GM20000 (cell line): ENCODE measurements around the gene EPHA8.

ENCODE experiments used
- DNase-seq: peaks from one replicate; pipeline ENCODE4 v3.0.0; 2012; ENCODE audit warnings: low spot score
- TF ChIP-seq, protein P1 (sequence below): IDR thresholded peaks from 2 replicates; pipeline ENCODE4 v1.5.1; 2012; ENCODE audit warnings: mild to moderate bottlenecking, control low read depth; ENCODE audit errors: extremely low read depth, missing control alignments

EPHA8 gene

DNA sequence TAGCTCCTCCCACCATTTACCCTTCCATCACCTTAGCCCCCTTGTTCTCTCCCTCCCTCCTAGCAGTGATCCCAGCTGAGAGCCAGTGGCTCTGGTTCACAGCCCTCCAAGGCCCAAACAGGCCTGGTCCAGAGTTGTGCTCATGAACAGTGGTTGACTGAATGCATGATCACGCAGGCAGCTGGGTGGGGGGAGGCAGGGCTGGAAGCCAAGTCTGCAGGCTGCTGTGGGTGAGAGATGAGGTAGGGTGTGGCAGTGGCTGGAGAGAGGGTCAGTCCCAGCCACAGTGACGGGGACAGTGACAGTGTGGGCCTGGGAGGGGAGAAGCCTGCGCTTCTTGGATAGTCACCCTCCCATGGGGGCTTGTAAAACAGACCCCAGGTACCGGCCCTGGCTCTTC is 22.2 kb downstream of the EPHA8 start:
- DNase-seq, result no peak
- TF ChIP-seq, protein P1, sequence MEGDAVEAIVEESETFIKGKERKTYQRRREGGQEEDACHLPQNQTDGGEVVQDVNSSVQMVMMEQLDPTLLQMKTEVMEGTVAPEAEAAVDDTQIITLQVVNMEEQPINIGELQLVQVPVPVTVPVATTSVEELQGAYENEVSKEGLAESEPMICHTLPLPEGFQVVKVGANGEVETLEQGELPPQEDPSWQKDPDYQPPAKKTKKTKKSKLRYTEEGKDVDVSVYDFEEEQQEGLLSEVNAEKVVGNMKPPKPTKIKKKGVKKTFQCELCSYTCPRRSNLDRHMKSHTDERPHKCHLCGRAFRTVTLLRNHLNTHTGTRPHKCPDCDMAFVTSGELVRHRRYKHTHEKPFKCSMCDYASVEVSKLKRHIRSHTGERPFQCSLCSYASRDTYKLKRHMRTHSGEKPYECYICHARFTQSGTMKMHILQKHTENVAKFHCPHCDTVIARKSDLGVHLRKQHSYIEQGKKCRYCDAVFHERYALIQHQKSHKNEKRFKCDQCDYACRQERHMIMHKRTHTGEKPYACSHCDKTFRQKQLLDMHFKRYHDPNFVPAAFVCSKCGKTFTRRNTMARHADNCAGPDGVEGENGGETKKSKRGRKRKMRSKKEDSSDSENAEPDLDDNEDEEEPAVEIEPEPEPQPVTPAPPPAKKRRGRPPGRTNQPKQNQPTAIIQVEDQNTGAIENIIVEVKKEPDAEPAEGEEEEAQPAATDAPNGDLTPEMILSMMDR, result no peak

DNA sequence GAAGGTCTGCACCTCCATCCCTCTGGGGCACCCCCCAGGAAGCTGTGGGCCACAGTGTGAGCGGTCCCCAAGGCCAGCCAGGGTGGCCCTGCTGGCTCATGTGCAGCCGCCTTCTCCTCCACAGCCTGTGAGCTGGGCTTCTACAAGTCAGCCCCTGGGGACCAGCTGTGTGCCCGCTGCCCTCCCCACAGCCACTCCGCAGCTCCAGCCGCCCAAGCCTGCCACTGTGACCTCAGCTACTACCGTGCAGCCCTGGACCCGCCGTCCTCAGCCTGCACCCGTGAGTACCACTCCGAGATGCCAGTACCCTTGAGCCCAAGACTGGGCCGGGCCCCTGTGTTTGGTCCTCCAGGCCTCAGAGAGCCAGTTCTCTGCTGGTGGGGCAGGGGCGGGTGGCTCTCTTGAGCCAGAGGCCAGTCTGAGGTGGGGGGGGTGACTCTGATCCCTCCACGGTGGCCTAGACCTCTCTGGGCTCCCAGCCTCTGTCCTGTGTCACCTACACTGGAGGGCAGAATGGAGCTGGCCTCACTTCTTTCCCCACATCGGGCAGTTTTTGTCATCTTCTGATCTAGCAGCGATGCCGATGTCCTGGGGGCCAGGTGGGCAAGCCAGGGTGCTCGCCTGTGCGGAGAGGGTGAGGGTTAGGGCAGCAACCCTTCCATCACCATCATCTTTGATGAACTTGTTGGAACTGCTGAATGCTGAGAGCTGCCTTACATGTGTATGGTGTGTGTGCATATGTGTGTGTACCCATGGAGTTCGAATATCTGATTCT is 23.3 kb downstream of the EPHA8 start:
- TF ChIP-seq, protein P1, result no peak
- no peak for DNase-seq

DNA sequence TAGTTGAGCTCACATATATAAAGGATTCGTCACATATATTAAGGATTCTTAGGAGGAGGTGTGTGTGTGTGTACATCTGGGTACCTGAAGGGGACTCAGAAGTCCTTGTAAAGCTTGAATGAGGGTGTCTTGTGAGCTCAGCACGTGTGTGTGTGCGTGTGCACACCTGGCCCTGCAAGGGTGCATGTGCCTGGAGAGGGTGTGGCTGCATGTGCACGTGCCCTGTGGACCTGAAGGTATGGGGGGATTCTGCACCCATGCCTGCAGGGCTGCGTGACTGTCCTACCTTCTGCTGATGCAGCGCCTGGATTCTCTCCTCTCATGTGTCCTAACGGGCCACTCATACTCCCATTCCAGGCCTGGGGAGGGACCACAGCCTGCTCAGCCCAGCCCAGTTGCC is 24.0 kb downstream of the EPHA8 start:
- DNase-seq, result no peak
- TF ChIP-seq, protein P1, result no peak

DNA sequence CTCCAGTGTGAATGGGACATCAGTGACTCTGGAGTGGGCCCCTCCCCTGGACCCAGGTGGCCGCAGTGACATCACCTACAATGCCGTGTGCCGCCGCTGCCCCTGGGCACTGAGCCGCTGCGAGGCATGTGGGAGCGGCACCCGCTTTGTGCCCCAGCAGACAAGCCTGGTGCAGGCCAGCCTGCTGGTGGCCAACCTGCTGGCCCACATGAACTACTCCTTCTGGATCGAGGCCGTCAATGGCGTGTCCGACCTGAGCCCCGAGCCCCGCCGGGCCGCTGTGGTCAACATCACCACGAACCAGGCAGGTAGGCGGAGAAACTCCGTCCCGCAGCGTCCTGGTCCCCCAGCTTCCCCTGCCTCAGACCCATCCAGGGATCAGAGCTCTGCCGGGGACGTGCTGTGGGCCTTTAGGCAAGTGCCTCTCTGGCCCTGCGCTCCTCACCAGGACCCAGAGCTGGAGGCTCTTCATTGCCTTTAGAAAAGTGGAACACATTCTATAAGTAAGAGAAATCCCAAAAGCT is 25.7 kb downstream of the EPHA8 start:
- TF ChIP-seq, protein P1, result no peak
- no peak for DNase-seq

DNA sequence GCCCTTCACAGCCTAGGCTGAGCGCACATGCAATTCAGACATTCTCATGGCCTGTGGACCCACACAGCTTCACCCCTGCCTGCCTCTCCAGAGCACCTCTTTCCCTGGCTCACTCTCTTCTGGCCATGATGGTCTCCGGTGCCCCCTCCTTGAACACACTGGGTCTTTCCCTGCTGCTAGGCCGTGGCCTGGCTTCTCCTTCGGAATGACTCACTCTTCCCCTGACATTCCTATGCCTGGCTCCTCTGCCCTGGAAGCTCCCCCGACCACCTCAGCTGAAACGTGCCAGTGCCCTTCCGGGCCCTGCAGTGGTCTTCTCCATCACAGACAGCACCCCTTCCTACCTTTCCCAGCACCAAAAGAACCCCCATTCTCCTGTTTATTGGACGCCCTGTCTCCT is 28.3 kb downstream of the EPHA8 start:
- TF ChIP-seq, protein P1, result no peak

DNA sequence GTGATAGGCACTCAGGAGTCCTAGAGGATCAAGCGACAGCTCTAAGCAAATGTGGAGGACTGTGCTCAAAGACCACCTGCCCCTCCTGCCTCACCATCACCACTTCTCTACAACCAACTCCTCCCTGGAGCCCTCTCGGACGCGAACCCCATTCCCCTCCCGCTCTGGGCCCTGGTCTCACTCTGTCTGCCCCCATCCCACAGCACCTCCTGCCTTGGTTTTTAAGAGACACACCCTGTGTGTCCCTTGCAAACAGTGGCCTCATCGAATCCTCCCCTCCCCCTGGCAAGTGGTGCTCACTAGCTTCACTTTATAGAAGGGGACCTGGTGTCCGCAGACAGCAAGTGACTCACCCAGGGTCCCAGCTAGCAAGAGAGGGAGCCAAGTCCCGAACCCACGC is 28.8 kb downstream of the EPHA8 start:
- TF ChIP-seq, protein P1, result no peak
- DNase-seq, result no peak

More for the DNA sequence above, 28.3 kb downstream of the EPHA8 start:
- no peak for DNase-seq

DNA sequence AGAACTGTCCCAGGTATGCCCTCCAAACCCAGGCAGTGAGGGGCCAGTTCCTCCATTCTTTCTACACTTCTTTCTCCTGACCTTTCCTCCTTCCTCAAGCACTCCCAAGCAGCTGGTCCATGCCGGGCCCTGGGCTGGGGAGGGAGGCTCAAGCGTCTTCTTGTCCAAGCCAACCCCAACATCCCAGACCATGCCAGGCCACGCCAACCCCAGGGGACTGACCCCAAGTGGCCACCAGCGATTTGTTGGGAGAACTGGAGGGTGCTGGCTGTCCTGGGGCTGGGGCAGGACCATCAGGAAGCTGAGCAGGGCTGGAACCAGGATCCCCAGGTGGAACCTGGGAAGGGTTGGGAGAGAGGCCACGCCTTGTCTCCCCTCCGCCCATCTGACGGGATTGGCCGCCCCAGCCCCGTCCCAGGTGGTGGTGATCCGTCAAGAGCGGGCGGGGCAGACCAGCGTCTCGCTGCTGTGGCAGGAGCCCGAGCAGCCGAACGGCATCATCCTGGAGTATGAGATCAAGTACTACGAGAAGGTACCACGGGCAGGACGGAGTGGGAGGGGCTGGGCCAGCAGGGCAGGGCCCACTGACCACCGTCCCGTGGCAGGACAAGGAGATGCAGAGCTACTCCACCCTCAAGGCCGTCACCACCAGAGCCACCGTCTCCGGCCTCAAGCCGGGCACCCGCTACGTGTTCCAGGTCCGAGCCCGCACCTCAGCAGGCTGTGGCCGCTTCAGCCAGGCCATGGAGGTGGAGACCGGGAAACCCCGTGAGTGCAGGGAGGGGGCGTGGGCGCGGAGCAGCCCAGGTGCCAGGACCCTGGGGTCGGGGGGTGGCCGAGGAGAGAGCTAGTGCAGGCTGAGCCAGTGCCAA is 29.9 kb downstream of the EPHA8 start:
- no peak for DNase-seq

More for the DNA sequence above, 29.9 kb downstream of the EPHA8 start:
- TF ChIP-seq, protein P1, result no peak
